Thymus (tissue), 11 donors: ENCODE results near the gene STIM1. TPM values are rescaled to one million over a fixed set of nuclear protein-coding genes. Genes with fewer than 3 reads are reported as not detected.

Experiments used
- DNase-seq, 9 donors: peaks; one replicate each; pipeline ENCODE4 v3.0.0-alpha.2; 2013; ENCODE audit warnings: low spot score in 9 of 9, low read depth in 6 of 9, missing footprints in 1 of 9
- H3K27ac ChIP-seq, 2 donors: one replicate each; pipeline ENCODE4 v1.5.1; 2013; ENCODE audit warnings: control low read depth in 1 of 2, low read depth in 1 of 2, low read length in 1 of 2, mild to moderate bottlenecking in 1 of 2, moderate library complexity in 1 of 2
- H3K27me3 ChIP-seq, 2 donors: one replicate each; pipeline ENCODE4 v1.5.1; 2013; ENCODE audit warnings: low read length in 1 of 2; ENCODE audit not compliant: control insufficient read depth in 2 of 2, insufficient read depth in 1 of 2
- H3K36me3 ChIP-seq, 2 donors: one replicate each; pipeline ENCODE4 v1.5.1; 2013; ENCODE audit warnings: low read length in 1 of 2, mild to moderate bottlenecking in 1 of 2, moderate library complexity in 1 of 2; ENCODE audit not compliant: control insufficient read depth in 2 of 2, insufficient read depth in 2 of 2
- H3K4me1 ChIP-seq, 2 donors: one replicate each; pipeline ENCODE4 v1.5.1; 2013; ENCODE audit warnings: low read length in 2 of 2; ENCODE audit not compliant: control insufficient read depth in 2 of 2, insufficient read depth in 2 of 2
- H3K4me3 ChIP-seq, 2 donors: one replicate each; pipeline ENCODE4 v1.5.1; 2013; ENCODE audit warnings: low read length in 2 of 2, control low read depth in 1 of 2, mild to moderate bottlenecking in 1 of 2
- H3K9me3 ChIP-seq, 2 donors: one replicate each; pipeline ENCODE4 v1.5.1; 2013; ENCODE audit warnings: low read length in 1 of 2, mild to moderate bottlenecking in 1 of 2; ENCODE audit not compliant: control insufficient read depth in 2 of 2, insufficient read depth in 1 of 2
- WGBS: extraction: QIAGEN DNeasy Blood & Tissue Kit; methylation state at CpG from one replicate; pipeline ENCODE4 v1.1.7; 2013; 5-methylcytosine and 5-hydroxymethylcytosine counted together
- polyA plus RNA-seq: library from polyadenylated mRNA; stranded (reverse); fragments of 200-250 nt; gene quantifications from one replicate; pipeline ENCODE4 v1.2.3, GENCODE V29; 2013
- total RNA-seq: library from RNA; stranded (reverse); fragments of 120-200 nt; gene quantifications from one replicate; pipeline ENCODE4 v1.2.4, GENCODE V29; 2013
- donor health status: healthy.

The STIM1 gene
- total and polyA plus RNA-seq, 2 donors: 30.8 to 33.0 TPM

DNA sequence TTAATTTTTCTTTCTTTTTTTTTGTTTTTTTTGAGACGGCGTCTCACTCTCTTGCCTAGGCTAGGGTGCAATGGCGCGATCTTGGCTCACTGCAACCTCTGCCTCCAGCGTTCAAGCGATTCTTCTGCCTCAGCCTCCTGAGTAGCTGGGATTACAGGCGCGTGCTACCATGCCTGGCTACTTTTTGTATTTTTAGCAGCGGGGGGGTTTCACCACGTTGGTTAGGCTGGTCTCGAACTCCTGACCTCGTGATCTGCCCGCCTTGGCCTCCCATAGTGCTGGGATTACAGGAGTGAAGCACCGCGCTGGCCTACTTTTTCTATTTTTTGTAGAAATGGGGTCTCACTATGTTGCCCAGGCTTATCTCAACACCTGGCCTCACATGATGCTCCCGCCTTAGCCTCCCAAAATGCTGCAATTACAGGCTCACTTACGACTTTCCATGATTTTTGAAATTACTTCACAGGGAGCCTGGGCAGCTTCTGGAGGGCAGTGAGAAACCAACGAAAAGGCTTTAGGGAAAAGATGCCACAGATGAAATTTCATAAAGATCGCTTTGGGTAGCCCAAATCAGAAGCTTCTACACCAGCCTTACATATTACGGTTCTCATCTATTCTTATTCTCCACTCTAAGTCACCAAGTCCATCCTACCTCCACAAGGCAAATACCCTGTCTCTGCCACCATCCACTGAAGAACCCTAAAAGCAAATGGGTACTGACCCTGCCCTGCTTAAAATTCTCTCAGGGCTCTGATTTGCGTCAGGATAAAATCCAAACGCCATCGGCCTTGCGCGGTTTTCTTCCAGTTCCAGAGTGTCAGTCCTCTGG, 238.3 kb downstream of the STIM1 start:
- Histone ChIP-seq H3K9me3 (no peaks in the 10 kb centered on the region), H3K27me3 (no peaks in the 10 kb centered on the region), H3K4me3 (peak overlapping the region; percentile 73 to 74), H3K4me1 (peaks cover 19 to 57% of the 10 kb centered on the region in 2 donors), H3K36me3 (peaks cover 20 to 31% of the 10 kb centered on the region in 2 donors), H3K27ac (peak overlapping the region; percentile 56 to 88)
- DNase-seq: peak in 1 of 9 donors; percentile 16
- 76% methylated on average over 25 of the region's 25 CpGs for WGBS

DNA sequence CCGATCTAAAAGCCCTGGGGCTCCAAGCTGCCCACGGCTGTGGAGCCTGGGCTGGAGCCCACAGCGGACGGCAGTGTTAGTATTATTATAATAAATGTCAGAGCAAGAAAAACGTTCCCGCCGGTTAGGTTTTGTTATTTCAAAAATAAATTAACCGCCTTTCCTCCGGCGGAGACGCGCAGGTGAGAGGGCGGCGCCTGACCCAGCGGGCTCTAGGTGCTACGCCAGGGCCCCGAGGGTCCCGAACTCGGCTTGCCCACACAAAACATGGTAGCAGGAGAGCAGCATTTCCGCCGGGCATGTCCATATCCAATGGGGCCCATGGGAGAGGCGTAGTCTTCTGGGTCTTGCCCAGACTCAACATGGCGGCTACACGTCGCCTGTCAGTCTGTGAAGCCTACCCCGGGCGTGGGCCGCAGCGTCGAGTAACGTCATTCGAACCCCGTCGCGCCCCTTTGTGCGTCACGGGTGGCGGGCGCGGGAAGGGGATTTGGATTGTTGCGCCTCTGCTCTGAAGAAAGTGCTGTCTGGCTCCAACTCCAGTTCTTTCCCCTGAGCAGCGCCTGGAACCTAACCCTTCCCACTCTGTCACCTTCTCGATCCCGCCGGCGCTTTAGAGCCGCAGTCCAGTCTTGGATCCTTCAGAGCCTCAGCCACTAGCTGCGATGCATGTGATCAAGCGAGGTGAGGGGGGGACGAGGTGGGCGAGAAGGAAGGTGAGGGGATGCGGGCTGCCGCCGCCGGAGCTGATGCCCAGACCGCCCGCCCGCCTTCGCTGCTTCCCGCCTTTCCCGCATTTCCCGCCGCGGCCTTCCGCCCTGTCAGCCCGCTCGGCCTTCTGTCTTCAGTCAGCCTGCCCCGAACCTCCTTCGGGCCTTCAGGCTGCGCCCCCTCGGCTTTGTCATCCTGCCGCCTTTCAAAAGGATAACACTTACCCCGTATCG, 239.2 kb downstream of the STIM1 start, which contains the start of gene RRM1:
TSS of gene RRM1 (plus strand) at position 452 of the 944 bp plus-strand sequence. CDS start at position 666, 214 bp downstream.
- peaks cover 17 to 28% of the 10 kb centered on the region in 2 donors for H3K36me3 ChIP-seq
- peak; percentile 84 to 96 (median 91) for DNase-seq
- H3K4me1 ChIP-seq: peaks cover 19 to 59% of the 10 kb centered on the region in 2 donors
- H3K27ac ChIP-seq: peak within 1 kb of the TSS; percentile 72 to 88
- no peaks in the 10 kb centered on the region for H3K9me3 ChIP-seq
- WGBS: under 1% methylated on average over 74 of the region's 74 CpGs
- no peaks in the 10 kb centered on the region for H3K27me3 ChIP-seq
- H3K4me3 ChIP-seq: peak within 1 kb of the TSS; percentile 73 to 74

DNA sequence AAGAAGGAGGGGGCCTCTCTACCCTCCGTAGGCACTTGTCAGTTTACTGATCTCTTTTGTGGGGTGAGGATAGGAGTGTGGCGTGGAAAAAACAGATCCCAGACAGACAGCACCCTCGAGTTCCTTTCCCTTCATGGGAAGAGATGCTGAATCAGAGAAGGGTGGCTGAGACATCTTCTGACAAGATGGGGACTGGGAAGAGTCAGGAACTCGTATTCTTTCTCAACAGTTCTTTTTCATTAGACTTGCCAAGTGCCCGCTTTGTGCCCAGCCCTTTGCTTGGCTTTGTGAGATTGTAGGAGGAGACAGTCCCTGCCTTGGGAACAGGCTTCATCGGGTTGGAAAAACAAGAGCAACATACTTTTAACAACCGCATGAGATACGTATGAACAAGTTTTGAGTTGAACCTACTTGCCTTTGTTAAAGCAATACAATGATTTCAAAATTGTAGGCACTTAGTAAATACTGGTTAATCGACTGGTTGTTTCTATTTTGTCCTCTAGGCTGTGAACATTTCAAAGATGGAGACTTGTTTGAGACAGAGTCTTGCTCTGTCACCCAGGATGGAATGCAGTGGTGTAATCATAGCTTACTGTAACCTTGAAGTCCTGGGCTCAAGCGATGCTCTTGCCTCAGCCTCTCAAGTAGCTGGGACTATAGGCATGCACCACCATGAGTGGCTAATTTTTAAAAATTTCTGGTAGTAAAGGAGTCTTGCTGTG, 240.2 kb downstream of the STIM1 start:
- peak in 1 of 9 donors; percentile 37 for DNase-seq
- H3K27ac ChIP-seq: peak overlapping the region; percentile 72 to 88
- H3K4me1 ChIP-seq: peaks cover 19 to 49% of the 10 kb centered on the region in 2 donors
- peaks cover 8 to 17% of the 10 kb centered on the region in 2 donors for H3K36me3 ChIP-seq
- H3K4me3 ChIP-seq: peak overlapping the region; percentile 73 to 74
- no peaks in the 10 kb centered on the region for H3K27me3 ChIP-seq
- WGBS: 42% methylated on average over 10 of the region's 10 CpGs
- H3K9me3 ChIP-seq: no peaks in the 10 kb centered on the region

DNA sequence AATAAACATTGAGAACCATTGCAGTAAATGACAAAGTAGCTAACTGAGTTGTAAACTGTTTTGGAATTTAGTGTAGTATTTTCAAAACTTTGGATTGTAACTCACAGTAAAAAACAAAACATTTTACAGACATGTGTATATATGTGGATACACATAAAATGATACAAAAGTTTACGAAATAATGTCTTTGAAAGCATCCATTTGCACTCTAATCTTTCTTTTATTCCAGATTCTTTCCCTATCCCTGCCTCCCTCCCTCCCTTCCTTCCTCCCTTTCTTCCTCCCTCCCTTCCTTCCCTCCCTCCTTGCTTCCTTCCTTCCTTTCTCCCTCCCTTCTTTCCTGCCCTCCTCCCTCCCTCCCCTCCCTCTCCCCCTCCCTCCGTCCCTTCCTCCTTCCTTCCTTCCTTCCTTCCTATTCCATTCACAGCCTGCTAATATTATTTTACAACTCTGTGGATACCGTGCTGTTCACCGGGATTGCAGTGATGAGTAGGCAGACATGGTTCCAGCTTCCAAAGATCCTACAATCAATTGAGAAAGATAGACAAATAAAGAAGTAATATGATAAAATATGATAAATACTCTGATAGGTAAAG, 242.7 kb downstream of the STIM1 start:
- no peak overlapping the region for H3K4me3 ChIP-seq
- DNase-seq: no peak
- no peaks in the 10 kb centered on the region for H3K9me3 ChIP-seq
- H3K4me1 ChIP-seq: peaks cover 15 to 32% of the 10 kb centered on the region in 2 donors
- WGBS: 94% methylated on average over 4 of the region's 4 CpGs
- no peak overlapping the region for H3K27ac ChIP-seq
- H3K27me3 ChIP-seq: no peaks in the 10 kb centered on the region
- H3K36me3 ChIP-seq: peaks cover 0 to 17% of the 10 kb centered on the region in 2 donors

DNA sequence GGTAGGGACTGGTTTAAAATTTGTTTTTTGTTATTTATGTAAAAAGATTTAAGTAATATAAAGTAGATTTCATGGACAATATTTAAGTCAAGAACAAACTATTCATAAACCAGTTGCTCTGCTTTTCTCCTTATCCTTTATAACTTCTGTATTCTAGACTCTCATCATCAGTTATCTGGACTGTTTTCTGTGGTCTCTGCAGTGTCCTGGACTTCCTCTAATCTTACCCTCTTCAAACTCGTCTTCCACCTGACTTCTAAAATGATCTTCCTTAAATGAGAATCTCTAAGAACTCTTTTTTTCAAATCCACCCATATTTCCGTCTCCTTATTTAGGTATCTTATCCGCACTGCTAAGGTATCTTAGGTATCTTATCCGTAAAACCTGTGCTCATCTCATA, 247.2 kb downstream of the STIM1 start:
- H3K36me3 ChIP-seq: peaks cover 13 to 51% of the 10 kb centered on the region in 2 donors
- H3K27me3 ChIP-seq: no peaks in the 10 kb centered on the region
- H3K27ac ChIP-seq: no peak overlapping the region
- no peaks in the 10 kb centered on the region for H3K9me3 ChIP-seq
- H3K4me3 ChIP-seq: no peak overlapping the region
- WGBS: 96% methylated on average over 4 of the region's 4 CpGs
- DNase-seq: no peak
- peaks cover 0 to 2% of the 10 kb centered on the region in 2 donors for H3K4me1 ChIP-seq

DNA sequence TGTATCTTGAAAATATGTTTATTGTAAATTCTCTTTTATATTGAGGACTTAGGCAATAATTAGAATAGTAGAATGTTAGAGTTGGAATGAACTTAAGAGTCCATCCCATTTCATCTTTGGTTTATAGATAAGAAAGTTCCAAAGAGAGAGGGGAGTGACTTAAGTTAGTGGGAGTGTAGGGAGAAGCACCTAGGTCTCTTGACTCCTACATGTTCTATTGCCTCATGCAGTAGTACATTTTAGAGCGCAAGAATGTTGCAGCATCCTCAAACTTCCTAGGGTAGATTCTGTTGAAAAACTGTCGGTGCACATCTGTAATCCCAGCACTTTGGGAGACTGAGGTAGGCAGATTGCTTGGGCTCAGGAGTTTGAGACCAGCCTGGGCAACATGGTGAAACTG, 247.8 kb downstream of the STIM1 start:
- Histone ChIP-seq H3K27me3 (no peaks in the 10 kb centered on the region), H3K27ac (no peak overlapping the region), H3K4me1 (peaks cover 0 to 2% of the 10 kb centered on the region in 2 donors), H3K4me3 (no peak overlapping the region), H3K36me3 (peaks cover 13 to 55% of the 10 kb centered on the region in 2 donors), H3K9me3 (no peaks in the 10 kb centered on the region)
- DNase-seq: no peak
- over 99% methylated on average over 2 of the region's 2 CpGs for WGBS

DNA sequence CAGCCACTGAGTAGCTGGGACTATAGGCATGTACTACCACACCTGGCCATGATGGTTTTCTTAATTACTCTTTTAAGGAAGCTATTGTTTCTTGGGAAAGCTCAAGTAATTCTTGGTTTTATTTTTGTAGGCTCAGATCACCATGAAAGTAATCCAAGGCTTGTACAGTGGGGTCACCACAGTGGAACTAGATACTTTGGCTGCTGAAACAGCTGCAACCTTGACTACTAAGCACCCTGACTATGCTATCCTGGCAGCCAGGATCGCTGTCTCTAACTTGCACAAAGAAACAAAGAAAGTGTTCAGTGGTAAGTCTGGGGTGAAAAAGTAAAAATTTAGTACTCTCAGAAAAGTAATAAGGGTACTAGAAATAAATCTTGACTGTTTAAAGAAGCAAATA, 250.5 kb downstream of the STIM1 start:
- Histone ChIP-seq H3K27me3 (no peaks in the 10 kb centered on the region), H3K4me1 (no peaks in the 10 kb centered on the region), H3K27ac (no peak overlapping the region), H3K4me3 (no peak overlapping the region), H3K36me3 (peaks cover 22 to 72% of the 10 kb centered on the region in 2 donors), H3K9me3 (no peaks in the 10 kb centered on the region)
- 96% methylated on average over 1 of the region's 1 CpG for WGBS
- DNase-seq: no peak

DNA sequence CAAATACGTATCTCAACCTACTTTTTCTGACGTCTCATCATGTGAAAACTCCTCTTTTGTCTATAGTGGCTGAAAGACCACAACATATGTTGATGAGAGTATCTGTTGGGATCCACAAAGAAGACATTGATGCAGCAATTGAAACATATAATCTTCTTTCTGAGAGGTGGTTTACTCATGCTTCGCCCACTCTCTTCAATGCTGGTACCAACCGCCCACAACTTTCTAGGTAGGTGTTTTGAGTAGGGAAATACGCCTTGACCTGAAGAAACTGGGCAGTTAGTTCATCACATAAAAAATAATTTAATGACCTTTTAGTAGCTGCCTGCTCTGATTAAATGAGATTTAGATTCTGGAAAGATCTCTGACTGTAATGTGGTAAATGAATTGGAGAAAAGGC, 256.4 kb downstream of the STIM1 start:
- WGBS: 79% methylated on average over 5 of the region's 5 CpGs
- Histone ChIP-seq H3K9me3 (no peaks in the 10 kb centered on the region), H3K4me1 (no peaks in the 10 kb centered on the region), H3K4me3 (no peak overlapping the region), H3K27ac (no peak overlapping the region), H3K36me3 (peaks cover 28 to 63% of the 10 kb centered on the region in 2 donors), H3K27me3 (no peaks in the 10 kb centered on the region)
- no peak for DNase-seq
